Activated T-cell treated with anti-CD3 and anti-CD28 coated beads for 48 hours (primary cell): Measurements from ENCODE around the gene SLC11A1.

ENCODE experiments used
- DNase-seq: peaks from one replicate; pipeline ENCODE4 v3.0.0-alpha.2; 2020; ENCODE audit warnings: low read depth

SLC11A1 gene

GRCh38 chr2:218435003-218435982, 53.2 kb downstream of the SLC11A1 start:
- no peak for DNase-seq

DNA sequence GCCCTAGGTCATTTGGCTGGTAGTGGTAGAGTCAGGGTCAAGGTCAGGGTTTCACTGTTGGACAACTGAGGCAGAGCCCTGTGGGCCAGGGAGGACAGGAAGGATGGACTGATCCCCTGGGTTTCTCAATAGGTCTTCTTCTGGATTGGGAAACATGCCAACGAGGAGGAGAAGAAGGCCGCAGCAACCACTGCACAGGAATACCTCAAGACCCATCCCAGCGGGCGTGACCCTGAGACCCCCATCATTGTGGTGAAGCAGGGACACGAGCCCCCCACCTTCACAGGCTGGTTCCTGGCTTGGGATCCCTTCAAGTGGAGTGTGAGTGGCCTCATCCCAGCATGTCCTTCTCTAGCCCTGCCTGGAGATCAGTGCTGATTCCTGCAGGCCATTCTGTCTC, 54.9 kb downstream of the SLC11A1 start:
- DNase-seq, result no peak

- DNase-seq, result no peak
Measured at GRCh38 chr2:218437969-218438368, 55.9 kb downstream of the SLC11A1 start.

DNA sequence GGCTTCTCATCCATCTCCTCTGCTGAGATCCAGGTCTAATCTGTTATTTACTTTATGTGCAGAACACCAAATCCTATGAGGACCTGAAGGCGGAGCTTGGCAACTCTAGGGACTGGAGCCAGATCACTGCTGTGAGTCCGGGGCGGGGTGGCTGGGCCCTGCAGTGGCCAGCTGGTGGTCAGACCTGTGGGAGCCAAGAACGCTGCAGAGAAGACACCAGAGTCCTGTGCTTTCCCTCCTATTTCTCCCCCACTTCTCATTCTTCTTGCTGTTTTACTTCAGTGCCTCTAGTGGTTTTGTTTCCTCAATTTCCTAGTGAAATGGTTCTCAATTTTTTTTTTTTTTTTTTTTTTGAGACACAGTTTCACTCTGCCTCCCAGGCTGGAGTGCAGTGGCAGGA, 56.5 kb downstream of the SLC11A1 start:
- DNase-seq, result no peak

GRCh38 chr2:218444692-218445357, 62.8 kb downstream of the SLC11A1 start:
- no peak for DNase-seq

DNA sequence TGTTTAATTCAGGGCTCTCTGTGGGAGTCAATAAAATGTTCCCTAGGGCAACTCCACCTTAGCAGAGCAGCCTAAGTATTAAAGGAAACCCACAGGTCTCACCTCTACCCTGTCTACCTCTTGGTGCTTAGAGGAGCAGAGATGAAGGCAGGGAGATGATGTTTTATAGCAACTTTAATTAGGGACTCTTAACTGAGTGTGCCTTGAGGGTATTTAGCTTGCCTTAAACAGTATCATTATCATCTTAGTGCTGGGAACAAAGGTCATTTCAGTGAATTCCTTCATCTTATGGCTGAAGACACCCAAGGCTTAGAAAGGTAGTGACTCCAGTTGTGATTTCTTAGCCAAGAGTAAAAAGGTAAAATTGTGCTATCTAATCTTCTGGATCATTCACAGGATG, 63.5 kb downstream of the SLC11A1 start:
- no peak for DNase-seq
